H1 (cell line): ENCODE measurements around the gene CLDN4. TPM values are rescaled to one million over a fixed set of nuclear protein-coding genes. Genes with fewer than 3 reads are reported as not detected.
A peak's percentile ranks its signal among the peaks of the same experiment; 100 is the strongest.

Experiments
- ATF3 ChIP-seq: IDR thresholded peaks from 2 replicates; pipeline ENCODE4 v1.6.1; 2011; ENCODE audit warnings: low read depth, mild to moderate bottlenecking, low read length; ENCODE audit not compliant: insufficient read depth
- CEBPB ChIP-seq: IDR thresholded peaks from 2 replicates; pipeline ENCODE4 v1.6.1; 2012; ENCODE audit warnings: low read depth, low read length
- CREB1 ChIP-seq: IDR thresholded peaks from 2 replicates; pipeline ENCODE4 v1.6.1; 2012; ENCODE audit warnings: inconsistent platforms
- SP4 ChIP-seq: IDR thresholded peaks from 2 replicates; pipeline ENCODE4 v1.6.1; 2012; ENCODE audit warnings: low read length, inconsistent platforms
- polyA plus RNA-seq, 7 experiments: library from polyadenylated mRNA; depleted of rRNA in 3 of 7; stranded (reverse) in 5 of 7; unstranded in 2 of 7; fragments of >200 nt in 5 of 7; fragments of 200-250 nt in 2 of 7; gene quantifications; 1 replicate in 5 of 7; 2 replicates in 1 of 7; 4 replicates in 1 of 7; pipeline versions ENCODE4 v1.2.1 to v1.2.3, GENCODE V29; 2011 to 2013; ENCODE audit warnings: missing spikeins in 2 of 7, mixed read lengths in 2 of 7
- total RNA-seq: library from RNA; stranded (reverse); fragmentation: NEBNext Ultra II Directional; extraction: Animal tissue kit (Norgen Biotek cat#: 25700); gene quantifications from 2 replicates; pipeline ENCODE4 v1.2.1, GENCODE V29; 2021

CLDN4 gene
- total and polyA plus RNA-seq, 2 of the 8 experiments (the other 6 are each of a cell fraction or from before 2014, with no cell fraction given), result 28.0 to 69.3 TPM

- TF ChIP-seq CEBPB (no peak), SP4 (0 out of 2 replicates have a peak, but pooled peaks have one; percentile 32), CREB1 (no peak), ATF3 (no peak)
Measured at GRCh38 chr7:73810998-73811360, 19.8 kb upstream of the CLDN4 start (continued).
